Frontal cortex (tissue), 4 donors: Measurements from ENCODE around the gene PPP3R1. TPM values are rescaled to one million over a fixed set of nuclear protein-coding genes. Genes with fewer than 3 reads are reported as not detected.

Experiments used
- DNase-seq, 2 donors: peaks; one replicate each; pipeline ENCODE4 v3.0.0; 2012; ENCODE audit warnings: low spot score in 2 of 2
- FAIRE-seq: peaks from 2 replicates; lab custom pipeline; 2012; peaks lifted over from hg19 to GRCh38; lab: Jason Lieb, UNC
- total RNA-seq: library from RNA; depleted of rRNA; stranded (reverse); fragments of >200 nt; gene quantifications from one replicate; pipeline ENCODE4 v1.2.3, GENCODE V29; 2014
- donor health status: control.
- donor health status: control.
- donor health status: control.

PPP3R1 gene
- total RNA-seq, 1 donor from 2014 or later, result 59.9 TPM

GRCh38 chr2:68236876-68237275 is 15.5 kb downstream of the PPP3R1 start:
- no peak for DNase-seq
- FAIRE-seq, result no peak

DNA sequence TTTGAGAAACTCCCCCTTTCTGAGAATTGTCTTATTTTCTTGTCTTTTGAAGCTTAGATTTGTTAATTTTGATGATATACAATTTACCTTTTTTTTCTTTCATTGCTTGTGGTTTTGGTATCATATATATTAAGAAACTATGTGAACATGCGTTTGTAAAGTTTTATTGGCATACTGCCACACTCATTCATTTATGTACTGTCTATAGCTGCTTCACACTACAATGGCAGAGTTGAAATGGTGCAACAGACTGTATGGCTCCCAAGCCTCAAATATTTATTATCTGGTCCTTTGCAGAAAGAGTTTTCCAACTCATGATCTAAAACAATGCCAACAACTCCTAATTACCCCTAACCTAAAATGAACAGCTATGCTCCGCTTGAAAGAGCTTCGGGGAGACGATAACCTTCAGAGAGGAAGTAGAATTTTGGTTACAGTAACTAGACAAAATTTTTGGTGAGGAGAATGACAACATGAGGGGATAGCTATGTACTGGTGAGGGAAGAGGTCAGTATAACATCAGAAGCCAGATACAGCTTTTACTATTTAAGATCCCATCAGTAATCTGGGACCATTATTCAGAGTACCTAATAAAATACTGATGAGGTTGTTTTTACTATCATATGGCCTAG is 16.1 kb downstream of the PPP3R1 start:
- FAIRE-seq (no peak), DNase-seq (no peak)

DNA sequence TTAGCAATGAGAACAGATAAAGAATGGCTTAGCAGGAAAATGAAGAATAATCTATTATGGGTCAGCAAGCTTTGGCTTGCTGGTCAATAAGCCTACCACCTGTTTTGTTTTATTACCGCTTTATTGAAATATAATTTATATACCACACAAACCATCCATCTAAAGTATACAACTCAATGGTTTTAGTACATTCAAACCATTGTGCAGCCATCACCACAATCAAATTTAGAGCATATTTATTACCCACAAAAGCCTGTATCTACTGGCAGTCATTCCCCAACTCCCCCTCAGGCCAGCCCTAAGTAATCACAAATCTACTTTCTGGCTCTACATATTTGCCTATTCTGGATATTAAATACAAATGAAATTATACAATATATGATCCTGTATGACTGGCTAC is 17.2 kb downstream of the PPP3R1 start:
- DNase-seq (no peak), FAIRE-seq (no peak)

DNA sequence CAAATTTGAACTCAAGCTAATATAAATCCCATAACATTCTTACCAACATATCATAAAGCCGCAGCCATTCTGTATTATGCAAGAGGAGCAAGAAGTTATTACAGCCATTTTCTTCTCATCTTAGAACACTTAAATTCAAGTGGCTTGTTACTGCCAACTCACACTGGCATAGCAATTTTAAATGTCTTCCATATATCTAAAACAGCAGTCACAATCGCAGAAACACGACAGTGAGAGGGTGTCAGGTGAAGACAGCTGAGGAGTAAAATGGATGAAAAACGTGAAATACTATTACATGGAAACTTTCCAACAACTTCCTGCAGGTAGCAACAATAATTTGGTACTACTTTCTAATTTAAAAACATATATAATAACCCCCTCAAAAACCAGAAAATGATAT is 17.9 kb downstream of the PPP3R1 start:
- FAIRE-seq, result no peak
- no peak for DNase-seq

DNA sequence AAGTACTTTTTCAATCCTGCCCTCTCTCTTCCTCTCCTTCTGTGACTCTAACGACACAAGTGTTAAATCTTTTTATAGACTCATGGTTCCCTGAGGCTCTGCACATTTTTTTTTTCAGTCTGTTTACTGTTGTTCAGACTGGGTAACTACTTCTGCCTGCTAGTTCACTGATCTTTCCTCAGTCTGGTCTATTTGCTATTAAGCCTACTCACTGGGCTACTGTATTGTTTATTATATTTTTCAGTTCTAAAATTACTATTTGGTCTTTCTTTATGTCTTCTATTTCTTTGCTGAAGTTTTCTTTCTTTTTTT is 21.3 kb downstream of the PPP3R1 start:
- DNase-seq (no peak), FAIRE-seq (no peak)

- DNase-seq, result no peak
- no peak for FAIRE-seq
These were observed 21.9 kb downstream of the PPP3R1 start for GRCh38 chr2:68230241-68231060.

DNA sequence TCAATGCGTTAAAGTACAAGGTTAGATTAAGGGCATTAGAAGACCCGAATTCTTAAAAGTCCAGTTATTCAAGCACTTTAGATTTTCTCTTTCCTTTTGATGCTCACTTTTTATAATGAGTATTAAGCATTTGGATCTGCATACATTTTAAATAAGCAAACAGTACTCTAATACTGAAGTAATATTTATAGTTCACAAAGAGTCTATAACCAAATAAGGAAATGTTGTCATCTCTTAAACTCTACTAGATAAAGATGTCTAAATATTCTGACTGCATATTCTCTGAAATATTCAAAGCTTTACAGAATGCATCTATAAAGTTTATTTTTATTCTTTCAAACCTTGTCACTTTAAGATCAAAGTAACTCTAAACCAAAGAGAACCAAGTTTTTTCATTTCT is 25.5 kb downstream of the PPP3R1 start:
- FAIRE-seq (no peak), DNase-seq (no peak)

DNA sequence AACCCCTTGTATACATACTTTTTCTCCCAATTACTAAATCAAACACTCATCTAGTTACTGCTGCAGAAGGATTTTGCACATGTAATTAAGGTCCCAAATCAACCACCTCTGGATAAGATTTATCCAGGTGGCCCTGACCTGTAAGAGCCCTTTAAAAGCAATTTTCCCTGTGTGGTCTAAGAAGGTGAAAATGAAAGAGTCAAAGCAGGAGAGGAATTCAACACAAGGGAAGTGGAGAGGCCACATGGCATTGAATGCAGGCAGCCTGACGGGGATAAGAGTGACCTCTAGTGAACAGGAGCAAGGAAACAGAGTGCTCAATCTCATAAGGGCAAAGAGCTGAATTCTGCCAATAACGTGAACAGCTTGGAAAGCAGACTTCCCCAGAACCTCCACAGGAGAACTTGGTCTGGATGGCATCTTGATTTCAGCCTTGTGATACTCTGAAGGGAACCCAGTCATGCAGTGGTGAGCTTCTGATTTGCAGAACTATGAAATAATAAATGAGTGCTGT is 27.2 kb downstream of the PPP3R1 start:
- DNase-seq (no peak), FAIRE-seq (no peak)

DNA sequence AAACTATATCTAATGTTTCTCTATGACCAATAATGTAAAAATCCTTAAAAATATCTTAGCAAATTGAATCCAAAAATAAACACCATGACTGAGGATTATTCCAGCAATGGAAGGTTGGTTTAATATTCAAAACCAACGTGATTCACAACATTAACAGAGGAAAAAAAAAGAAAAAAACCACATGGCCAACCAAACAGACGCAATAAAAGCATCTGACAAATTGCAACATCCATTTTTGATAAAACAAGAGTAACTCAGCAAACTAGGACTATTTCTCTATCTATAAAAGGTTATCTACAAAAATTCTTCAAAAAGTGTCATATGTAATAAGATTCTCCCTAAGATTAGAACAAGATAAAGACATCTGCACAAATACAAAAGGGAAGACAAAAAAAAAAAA is 28.9 kb downstream of the PPP3R1 start:
- no peak for FAIRE-seq
- no peak for DNase-seq

- DNase-seq (no peak), FAIRE-seq (no peak)
These were observed 30.0 kb downstream of the PPP3R1 start for GRCh38 chr2:68222287-68222686.

DNA sequence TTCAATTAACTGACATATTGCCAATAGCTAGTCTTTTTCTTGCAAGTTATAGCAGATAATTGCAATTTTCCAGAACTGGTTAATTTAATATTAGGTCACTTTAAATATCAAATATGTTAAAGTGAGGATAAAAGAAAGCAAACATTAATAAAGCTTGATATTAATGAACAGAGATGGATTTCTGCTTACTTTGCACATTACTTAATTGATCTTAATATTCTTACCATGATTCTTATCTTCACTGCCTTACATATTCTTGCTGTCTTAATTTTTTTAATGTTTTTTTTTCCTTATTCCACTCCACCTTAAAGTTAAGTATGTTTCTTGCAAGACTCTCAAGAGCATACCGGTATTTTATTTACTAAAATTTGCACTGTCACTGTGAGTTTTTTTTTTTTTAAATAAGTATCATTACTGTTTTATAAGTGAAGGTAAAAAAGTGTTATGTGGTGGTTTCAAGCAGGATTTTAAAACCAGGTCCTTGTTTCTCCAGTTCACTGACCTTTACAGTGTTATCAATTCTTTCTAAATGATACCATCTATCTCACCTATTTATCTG is 33.9 kb downstream of the PPP3R1 start:
- DNase-seq (no peak), FAIRE-seq (no peak)

- FAIRE-seq (peak; percentile 10), DNase-seq (no peak)
These were observed 34.6 kb downstream of the PPP3R1 start for GRCh38 chr2:68217729-68218128.

DNA sequence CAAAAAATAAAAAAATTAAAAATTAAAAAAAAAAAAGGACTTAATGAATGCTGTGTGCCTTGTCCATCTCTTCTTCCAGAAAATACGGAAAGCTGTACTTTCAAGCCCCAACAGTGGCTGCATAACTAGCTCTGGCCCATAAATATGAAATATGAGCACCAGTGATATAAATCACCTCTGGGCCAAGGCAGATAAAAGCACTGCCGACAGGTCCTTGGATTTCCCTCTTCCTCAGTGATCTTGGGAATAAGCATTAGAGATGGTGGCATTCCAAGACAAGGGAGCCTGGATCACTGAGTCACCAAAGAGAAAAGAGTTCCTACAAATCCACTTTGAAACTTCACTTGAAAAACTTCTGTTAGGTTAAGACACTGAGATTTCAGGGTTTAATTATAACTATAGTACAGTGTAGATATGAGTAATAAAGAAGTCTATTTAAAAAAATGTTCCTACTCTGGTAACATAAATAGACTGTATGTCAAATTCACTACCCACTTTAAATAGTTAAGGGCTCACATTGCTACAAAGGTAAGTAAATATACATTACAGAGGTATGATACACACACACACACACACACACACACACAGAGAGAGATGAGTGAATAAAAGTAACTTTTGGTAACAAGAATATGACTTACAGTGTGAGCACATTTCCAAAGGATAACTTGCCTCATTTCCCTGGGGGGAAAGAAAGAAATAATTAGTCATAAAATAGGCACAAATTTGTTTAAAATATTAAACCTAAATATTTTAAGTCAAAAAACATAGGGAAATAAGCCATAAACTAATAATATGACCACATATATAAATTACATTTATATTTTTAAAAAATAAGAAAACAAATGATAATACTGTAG is 35.6 kb downstream of the PPP3R1 start:
- DNase-seq (no peak), FAIRE-seq (no peak)

DNA sequence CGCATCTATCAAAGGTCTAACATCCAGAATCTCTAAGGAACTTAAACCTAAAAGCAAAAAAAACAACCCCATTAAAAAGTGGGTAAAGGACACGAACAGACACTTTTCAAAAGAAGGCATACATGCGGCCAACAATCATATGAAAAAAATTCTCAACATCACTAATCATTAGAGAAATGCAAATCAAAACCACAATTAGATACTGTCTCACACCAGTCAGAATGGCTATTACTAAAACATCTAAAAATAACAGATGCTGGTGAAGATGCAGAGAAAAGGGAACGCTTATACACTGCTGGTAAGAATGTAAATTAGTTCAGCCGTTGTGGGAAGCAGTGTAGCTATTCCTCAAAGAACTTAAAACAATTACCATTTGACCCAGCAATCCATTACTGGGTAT is 38.0 kb downstream of the PPP3R1 start:
- DNase-seq (no peak), FAIRE-seq (no peak)

DNA sequence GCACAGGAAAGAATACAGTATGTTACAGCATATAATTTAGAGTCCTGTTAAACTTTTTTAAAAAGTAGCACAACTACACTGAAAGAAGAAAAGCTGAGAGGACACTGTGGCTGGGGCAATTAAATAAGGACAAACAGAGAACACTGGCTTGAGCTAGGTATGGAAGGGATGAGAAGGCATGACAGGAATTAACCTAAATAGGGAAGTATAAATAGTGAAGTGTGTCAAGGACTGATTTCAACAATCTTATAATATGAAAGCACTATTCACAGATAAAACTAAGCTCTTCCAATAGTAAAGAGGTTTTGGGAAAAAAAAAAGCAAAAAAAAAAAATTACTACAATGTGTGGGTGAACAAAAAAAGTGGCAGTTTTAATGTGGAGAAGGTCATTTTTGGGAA is 45.5 kb downstream of the PPP3R1 start:
- FAIRE-seq, result no peak
- DNase-seq, result no peak

GRCh38 chr2:68203587-68203986 is 48.7 kb downstream of the PPP3R1 start:
- FAIRE-seq, result no peak

DNA sequence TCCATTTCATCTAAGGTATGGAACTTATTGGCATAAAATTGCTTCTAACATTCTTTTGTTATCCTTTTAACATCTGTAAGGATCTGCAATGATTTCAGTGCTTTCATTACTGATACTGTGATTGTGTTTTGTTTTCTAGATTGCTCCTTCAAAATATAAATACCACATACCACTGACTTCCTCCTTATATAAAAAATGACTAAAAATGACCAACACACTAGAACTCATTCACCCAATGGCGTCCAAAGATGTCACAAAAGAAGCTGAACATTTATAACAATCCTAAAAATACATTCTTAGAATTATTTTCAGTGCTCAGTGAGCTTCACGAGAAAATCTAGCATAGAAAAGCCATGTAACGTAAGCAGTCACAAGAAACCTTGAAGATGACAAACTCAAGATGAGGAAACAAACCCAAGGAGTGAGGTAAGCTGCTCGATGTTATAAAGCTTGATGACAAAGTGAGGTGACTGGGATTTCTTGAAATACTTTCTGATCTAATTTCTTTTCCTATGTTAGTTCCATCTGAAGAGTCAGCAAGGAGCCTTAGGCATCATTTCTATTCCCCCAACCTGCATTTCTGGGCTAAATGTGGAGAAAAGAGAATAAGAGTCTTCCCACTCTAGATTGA is 52.1 kb downstream of the PPP3R1 start:
- FAIRE-seq (no peak), DNase-seq (no peak)

More at GRCh38 chr2:68203587-68203986, 48.7 kb downstream of the PPP3R1 start:
- no peak for DNase-seq

GRCh38 chr2:68196120-68196716 is 56.1 kb downstream of the PPP3R1 start:
- DNase-seq (no peak), FAIRE-seq (peak; percentile 48)

DNA sequence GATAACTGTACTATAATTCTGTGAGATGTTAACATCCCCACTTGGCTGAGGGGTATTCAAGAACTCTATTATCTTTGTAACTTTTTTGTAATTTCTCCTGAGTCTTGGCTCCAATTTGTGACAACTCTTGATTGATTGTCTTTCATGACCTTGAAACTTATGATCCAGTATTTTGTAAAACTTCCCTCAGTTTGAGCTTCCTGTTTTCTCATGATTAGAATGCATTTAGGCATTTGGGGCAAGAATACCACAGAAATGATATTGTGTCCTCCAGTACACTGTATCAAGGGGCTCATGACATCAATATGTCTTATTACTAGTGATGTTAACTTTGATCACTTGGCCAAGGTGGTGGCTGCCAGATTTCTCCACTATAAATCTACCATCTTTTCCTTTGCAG is 57.2 kb downstream of the PPP3R1 start:
- no peak for FAIRE-seq
- DNase-seq, result no peak
